ENCODE data around the gene PLEKHA5.
"Not testable (repeated sequence)": the region's sequence is repeated elsewhere in the genome, so short reads cannot be mapped to it uniquely, and the experiment has no call there.

The PLEKHA5 gene

DNA sequence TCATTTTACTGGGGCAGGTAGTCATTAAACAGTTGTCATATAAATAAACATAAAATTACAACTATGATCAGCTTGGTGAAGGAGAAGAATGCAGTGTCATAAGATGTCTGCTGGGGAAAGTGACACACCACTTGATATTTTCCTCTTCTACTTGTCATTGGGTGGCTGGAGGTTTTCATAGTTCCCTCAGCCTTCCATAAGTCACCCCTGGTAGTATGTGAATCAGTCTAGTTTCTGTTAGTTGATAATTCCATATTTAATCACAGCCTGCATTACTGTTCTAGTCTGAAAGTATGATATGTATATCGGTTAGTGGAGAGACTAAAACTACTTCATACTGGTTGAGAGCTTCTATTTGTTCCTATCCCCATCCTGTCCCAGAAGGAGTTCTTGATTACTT, 38.2 kb downstream of the PLEKHA5 start:
- no peak for DNase-seq (ENCODE audit: low read depth)

DNA sequence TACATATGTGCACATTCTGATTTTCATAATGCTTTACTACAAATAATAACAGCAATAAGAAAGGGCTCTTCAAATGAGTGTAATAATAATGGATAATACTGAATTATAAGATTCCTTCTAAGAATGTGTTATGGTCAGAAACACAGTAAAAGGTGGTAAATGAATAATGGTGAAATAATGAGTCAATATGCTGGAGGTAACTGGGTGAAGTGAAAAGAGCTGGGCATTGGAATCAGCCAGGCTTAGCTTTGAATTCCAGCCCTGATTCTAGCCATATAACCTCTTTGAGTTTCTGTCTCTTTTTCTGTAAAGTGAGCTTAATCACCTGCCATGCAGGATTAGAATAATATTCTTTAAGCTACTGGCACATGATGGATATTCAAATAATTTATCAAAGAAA, 39.1 kb downstream of the PLEKHA5 start:
- no peak for DNase-seq (ENCODE audit: low read depth)

DNA sequence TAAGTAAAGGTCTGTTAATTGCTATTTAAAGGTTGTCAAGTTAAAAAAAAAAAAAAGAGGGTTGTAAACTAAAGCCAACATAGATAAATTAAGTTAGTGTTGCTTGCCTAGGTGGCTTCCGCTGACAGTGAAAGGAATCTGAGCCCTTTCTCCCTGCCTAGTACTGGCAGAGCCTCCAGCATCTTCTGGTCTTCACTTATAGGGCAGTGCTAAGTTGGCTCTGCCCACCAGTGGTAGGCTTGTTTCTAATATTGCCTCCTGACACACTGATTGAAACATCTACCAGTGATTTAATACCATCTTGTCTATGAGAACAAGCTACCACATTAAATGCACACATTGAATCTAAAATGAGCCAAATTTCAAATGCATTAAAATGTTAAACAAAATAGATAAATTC, 39.7 kb downstream of the PLEKHA5 start:
- DNase-seq (ENCODE audit: low read depth), result no peak

DNA sequence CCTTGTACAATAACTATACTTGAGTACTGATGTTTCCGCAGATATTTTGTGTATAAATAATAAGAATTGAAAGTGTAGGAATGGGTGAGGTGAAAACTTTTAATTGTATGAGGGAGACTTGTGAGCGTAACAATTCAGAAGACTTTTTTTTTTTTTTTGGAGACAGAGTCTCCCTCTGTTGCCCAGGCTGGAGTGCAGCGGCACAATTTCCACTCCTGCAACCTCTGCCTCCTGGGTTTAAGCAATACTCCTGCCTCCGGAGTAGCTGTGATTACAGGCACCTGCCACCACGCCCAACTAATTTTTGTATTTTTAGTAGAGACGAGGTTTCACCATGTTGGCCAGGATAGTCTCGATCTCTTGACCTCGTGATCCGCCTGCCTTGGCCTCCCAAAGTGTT, 40.8 kb downstream of the PLEKHA5 start:
- not testable (repeated sequence) for DNase-seq (ENCODE audit: low read depth)

DNA sequence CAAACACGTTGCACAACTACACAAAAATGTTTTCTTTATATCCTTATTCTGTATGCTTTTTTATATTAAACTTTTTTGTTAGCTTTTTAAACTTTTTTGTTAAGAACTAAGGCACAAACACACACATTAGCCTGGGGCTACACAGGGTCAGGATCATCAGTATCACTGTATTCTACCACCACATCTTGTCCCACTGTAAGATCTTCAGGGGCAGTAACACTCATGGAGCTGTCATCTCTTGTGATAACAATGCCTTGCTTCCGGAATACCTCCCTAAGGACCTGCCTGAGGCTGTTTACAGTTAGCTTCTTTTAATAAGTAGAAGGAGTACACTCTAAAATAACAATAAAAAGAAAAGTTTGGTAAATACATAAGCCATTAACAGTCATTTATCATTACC, 42.2 kb downstream of the PLEKHA5 start:
- DNase-seq (ENCODE audit: low read depth), result no peak

DNA sequence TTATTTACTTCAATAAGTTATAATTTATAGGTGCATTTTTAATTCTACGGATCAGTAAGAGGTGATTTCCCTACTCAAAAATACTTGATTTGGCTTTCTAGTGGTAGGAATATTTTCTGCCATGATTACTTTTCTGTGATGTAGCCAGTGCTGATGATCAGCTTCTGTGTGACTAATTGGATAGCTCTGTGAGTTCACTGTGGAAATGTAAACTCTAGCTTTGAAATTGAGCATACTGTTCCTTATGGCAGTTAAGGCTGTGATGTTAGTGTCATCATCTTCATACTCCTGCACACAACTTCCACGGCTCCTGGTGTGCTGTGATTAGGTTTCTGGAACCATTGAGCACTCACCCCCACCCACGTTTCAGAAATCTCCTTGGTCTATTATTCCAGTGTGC, 48.2 kb downstream of the PLEKHA5 start:
- DNase-seq (ENCODE audit: low read depth), result no peak

DNA sequence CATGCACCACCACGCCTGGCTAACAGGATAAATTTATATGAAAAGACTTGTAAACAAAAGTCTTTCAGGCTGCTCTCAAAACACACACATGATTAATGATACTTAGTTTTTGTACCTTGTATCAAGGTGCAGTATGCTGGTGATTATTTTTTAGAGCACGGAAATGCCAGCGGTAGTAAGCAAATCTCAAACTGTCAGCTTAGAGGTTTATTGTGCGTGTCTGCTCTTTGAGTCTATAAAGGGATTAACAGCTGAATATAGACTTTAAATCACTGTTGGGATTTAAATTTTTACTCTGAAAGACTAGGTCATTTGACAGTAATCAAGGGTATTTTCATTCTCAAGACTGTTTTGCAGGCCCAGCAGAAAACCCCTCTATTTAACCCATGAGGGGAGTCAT, 50.5 kb downstream of the PLEKHA5 start:
- no peak for DNase-seq (ENCODE audit: low read depth)

DNA sequence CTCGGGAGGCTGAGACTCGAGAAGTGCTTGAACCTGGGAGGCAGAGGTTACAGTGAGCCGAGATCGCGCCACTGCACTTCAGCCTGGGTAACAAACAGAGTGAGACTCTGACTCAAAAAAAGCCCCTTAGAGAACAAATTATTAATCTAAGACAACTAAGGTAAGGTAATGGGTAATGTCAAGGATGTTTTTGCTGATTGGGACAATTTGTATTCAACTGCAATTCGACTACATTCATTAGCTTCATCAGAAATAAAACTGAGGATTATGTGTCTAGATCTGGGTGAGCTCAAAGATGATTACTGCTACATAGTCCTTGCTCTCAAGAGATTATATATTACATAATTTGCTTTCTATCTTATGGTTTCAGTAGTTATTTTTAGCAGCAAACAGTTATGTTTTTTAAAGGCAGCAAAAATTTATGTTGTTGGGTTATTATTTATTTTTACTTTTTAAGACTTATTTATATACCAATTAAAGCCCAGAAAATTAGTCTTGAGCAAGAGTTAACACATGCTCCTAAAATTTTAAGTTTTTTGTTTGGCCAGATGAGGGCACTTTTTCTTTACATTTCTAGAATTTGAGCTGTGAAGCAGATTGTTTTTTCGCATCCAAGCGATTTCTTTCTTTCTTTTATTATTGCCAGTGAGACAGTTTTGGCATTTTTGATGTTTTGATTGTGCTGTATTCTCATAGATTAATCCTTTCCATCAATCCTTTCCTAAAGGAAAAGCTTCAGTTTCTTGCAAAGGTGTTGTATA, 52.3 kb downstream of the PLEKHA5 start:
- DNase-seq (ENCODE audit: low read depth), result no peak

DNA sequence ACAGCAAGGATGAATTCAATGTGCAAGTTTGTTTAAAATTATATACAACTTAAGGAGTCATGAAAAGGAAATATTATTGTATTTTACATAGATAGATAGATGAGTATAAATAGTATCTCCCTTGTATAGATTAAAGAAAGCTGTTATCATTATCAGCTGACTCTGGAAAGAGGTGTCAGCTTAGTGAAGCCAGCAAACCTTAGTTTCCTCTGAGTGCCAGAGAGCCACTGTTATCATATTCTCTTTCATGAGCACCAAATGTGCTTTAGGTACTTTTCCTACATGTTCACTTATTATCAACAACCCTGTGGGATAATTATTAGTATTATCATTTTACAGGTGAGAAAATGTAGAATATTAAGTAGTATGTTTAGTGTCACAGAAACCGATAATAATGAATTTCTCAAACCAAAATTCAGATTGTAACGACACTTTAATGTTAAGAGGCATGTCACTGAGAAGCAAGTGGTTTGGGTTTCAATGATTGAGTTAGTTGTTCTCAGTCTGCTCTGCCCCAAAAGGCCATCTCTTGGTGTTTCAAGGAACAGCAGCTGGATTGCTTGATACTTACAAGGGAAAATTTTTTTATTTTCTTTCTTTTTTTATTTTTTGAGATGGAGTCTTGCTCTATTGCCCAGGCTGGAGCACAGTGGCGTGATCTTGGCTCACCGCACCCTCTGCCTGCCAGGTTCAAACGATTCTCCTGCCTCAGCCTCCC, 53.7 kb downstream of the PLEKHA5 start:
- DNase-seq (ENCODE audit: low read depth), result no peak

DNA sequence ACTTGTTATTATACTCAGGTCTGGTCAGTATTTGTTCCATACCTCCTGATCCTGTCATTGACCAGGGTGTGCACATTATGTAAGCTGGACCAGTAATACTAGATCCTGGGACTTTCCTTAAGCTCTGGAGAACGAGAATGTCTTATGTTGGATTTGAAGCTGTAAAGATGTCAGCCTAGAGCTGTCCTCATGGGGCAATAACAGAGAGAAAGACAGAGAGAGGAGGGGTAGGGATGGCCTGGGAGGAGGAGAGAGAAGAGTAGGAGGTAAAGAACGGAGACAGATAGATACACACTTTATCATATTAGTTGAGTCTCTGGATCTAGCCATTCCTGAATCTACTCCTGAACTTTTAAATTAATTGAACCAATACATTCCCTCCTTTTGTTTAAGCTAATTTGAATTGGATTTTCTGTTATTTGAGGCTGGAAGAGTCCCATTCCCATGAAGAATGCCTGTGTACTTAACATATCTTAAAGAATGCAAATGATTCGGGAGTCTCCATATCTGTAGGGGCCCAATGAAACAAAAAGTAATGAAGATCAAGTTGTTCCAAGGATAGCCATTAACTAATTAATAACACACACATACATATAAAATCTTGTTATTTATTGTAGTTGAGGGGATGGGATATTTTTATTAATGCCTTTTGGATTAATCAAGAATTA, 55.9 kb downstream of the PLEKHA5 start:
- no peak for DNase-seq (ENCODE audit: low read depth)

DNA sequence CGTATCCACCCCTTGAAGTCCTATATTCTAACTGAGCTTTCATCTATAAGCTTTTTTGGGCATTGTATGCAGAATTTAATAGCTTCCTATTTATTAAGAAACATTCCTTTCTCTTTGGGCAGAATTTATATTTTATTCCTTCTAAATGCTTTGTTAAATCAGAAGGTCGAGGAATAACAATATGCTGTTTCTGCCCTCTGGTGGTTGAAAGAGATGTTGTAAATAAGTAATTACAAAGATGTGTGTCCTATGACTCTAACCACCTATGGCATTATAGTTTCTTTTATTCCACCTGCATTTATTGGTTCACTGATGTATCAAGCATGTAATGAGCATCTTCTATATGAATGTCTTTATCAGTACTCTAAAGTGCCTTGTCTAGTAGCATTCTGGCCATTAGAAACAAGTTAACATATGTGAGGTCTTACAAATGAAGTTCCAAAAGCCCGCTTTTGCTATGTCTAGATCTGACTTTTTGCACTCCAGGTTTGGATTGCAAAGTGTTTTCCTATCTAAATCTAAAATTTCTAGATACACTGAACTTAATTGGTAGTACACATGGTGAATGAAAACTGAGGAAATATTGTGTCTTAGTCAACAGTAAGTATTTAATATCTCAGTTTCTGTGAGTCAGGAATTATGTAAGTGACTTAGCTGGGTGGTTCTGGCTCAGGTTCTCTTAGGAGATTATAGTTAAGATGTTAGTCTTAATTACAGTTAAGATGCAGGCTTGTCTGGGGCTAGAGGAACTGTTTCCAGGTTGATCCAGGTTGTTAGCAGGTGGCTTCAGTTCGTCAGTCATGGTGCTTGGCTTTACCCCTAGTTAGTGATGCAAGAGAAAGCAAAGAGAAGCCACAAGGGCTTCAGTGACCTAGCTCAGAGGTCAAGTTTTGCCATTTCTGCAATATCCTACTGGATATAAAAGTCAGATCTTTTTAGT, 57.5 kb downstream of the PLEKHA5 start:
- DNase-seq (ENCODE audit: low read depth), result no peak

DNA sequence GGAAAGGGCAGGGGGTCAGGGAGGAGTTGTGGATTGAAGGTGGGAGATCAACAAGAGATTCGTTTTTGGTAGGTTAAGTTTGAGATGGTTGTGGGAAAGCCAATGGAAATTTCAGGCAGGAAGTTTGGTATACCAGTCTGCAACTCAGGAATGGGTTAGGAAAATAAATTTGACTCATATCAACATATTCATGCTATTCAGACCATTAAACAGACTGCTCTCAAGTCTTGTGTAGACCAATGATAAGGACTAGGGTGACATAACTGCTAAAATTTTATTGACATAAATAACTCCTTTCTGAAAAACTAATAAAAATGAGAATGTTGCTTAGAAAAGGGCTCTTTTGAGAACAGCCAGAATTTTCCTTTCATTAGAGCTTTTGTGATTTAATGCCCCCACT, 60.0 kb downstream of the PLEKHA5 start:
- DNase-seq (ENCODE audit: low read depth), result no peak

DNA sequence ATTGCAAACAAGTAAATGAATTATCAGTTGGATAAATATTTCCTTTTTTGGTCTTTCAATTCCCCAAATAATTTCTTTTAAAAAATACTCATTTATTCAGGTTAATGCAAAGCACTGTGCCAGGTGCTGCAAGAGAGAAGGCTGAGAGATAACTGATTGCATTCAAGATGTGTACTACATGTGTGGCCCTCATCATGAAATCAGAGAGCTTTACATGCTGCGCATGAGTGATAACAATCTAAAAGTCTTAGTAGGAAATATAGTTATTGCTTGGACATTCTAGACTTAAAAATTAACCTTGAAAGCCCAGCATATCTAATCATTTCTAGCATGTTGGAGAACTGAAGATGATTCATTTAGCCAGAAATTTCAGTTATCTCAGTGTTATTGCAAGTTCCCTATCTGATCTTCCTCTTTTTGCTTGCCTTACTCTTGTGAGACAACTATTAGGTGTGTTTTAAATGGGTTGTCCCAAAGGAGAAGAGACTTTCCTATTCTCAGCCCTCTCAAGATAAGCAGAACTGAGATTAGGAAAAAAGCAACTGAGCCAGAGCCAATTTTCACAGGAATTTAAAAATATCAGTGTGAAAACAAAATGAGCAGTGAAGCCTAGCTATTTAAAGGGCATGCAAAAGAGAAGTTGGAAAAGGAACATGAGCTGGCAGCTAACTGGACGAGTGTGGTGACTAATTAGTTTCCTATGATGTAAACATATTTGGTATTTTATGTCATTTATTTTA, 60.9 kb downstream of the PLEKHA5 start:
- DNase-seq (ENCODE audit: low read depth), result no peak

DNA sequence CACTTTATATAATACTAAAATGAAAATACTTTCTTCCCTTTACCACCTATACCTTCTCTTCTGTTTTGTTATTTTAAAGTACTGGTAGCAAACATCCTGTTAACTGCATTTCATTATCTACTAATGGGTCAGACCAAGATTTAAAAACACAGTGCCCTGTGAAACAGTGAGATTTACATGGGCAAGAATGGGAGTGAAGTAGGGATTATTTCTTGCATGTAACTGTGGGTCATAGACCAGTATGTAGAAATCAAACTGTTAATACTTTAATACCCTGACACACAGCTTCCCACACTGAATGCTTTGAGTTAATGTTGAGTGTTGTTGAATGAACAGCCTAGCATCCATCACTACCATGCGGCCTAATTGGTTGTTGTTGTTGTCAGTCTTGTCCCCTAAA, 61.6 kb downstream of the PLEKHA5 start:
- no peak for DNase-seq (ENCODE audit: low read depth)

DNA sequence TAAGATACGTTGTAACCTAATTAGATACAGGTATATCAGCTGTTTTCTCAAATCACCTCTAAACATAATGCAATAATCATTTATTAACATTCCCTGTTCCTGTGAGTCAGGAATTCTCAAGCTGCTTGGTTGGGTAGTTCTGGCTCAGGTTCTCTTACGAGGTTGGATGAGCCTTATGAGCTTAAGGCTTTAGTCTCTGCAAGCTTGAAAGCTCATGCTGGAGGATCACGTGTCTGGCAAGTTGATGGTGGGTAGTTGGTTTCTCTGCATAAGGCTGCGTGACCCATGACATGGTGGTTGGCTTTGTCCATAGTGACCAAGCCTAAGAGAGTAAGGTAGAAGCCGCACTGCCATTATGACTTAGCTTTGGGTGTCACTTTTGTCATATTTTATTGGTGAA, 62.0 kb downstream of the PLEKHA5 start:
- DNase-seq (ENCODE audit: low read depth), result no peak

DNA sequence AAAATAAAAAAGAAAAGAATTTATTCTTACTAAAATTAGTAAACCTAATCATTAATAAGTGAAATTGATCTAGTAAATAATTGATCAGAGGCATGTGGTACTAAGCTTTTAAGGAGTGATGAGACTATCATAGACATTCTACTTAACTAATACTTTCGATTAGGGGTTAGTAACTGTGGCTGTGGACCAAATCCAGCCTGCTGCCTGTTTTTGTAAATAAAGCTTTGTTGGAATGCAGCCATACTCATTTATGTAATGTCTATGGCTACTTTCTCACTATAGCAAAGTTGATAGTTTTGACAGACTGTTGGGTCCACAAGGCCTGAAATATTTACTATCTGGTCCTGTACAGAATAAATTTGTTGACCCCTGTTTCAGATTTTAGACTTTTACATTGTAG, 63.2 kb downstream of the PLEKHA5 start:
- no peak for DNase-seq (ENCODE audit: low read depth)

DNA sequence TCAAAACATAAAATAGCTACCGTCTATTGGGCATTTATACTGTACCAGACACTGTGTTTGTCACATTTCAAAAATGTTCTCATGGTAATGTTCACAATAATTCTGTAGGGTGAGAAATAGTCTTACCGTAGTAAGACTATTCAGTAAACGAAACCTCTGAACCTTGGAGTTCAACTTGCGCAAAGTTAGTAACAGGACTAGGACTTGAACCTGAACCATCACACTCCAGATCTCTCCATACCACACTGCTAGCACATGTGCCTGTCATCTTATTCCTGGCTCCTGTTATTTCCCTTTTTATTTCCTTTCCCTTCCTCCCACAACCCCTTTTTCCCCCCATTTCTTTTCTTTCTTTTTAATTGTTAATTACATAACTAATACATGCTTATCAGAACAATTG, 65.4 kb downstream of the PLEKHA5 start:
- DNase-seq (ENCODE audit: low read depth), result no peak

DNA sequence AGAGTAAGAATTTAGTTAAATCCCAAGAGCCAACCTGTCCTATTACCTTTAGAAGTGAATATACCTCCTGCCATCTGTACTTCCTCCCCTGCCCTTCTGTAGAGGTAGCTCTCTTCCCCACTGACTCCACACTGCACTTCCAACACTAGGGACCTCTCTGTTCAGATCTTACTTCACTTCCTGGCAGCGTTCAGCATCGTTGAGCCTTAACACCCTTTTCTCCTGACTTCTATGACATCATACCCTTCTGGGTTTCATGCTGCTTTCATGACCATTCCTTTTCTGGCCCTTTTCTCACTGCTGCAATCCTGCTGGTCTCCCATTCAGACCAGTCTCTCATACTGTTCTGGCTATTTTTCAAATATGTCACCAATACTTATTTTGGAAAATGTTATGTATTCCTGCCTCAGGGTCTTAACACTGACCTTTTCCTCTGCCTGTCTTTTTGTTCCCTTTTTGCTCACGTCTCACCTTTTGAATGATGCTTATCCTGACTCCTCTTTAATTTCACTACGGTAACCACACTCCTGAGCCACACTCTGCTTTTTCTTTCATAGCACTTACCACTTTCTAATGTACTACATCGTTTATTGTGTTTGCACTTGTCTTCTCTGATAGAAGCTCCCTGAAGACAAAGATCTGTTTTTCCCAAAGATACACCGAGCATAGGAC, 67.6 kb downstream of the PLEKHA5 start:
- no peak for DNase-seq (ENCODE audit: low read depth)

DNA sequence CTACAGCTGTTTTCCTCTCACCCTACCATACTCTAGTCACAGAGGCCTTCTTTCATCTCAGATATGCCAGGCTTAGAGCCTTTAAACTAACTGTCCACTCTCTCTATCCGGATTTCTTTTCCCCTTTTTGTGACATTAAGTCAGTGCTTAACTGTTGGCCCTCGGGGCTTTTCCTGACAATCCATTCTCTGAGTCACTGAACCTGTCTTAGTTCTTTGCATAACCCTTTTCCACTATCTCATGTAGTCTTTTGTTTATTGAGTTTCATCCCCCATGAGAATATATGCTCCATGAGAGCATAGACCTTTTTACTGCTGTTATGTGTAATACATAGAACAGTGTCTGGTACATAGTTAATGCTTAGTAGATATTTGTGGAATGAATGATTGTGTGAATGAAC, 68.7 kb downstream of the PLEKHA5 start:
- DNase-seq (ENCODE audit: low read depth), result no peak

DNA sequence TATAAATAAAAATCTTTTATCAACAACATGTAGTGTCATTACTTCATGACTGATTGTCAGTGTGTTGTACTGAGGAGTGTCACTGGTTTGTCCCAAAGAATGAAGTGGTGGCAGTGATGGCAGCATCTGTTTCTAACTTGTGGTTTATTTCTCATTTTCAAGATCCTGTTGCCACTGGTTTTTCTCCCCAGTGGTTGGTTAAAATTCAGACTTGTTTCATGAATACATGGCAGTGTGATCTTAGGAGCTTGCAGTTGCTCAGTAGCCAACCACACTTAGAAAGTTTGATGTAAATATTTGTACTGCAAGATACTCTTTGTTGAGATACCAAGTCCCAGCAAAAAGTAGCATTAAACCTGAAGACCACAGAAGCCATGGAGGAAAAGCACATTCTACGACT, 69.8 kb downstream of the PLEKHA5 start:
- no peak for DNase-seq (ENCODE audit: low read depth)

DNA sequence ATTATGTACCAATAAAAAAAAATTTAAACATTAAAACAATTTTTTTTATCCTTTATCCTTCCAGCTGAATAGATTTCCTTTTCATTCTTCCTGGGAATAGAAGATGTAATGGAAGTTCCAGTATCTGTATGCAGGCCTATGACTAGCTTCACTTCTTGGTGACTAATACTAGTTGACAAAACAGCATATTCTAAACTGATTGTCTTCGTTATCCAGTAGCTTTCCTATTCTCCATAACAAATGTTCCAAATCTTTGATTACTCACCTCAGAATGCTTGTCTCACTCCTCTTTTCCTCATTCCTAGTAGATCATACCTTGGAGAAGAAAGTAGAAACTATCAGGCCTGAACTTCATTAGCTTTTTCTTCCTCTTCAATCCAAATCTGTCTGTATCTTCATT, 70.7 kb downstream of the PLEKHA5 start:
- no peak for DNase-seq (ENCODE audit: low read depth)

Measured in T-helper 22 cell (primary cell).